Neural crest cell (in vitro differentiated cells): ENCODE data around the gene TMPRSS11D. TPM values are rescaled to one million over a fixed set of nuclear protein-coding genes. Genes with fewer than 3 reads are reported as not detected.

ENCODE experiments used
- DNase-seq: peaks from one replicate; pipeline ENCODE4 v3.0.0; 2021; ENCODE audit warnings: low read depth, mixed read lengths, low spot score
- H3K27ac Mint-ChIP-seq: one replicate; pipeline ENCODE4 v1.8.0; 2021; ENCODE audit warnings: mild to moderate bottlenecking, mixed read lengths; ENCODE audit not compliant: unreplicated experiment
- H3K27me3 Mint-ChIP-seq: 2 replicates; pipeline ENCODE4 v1.8.0; 2021; ENCODE audit warnings: low read depth, mild to moderate bottlenecking, mixed read lengths
- H3K36me3 Mint-ChIP-seq: 2 replicates; pipeline ENCODE4 v1.8.0; 2021; ENCODE audit warnings: low read depth, mild to moderate bottlenecking, mixed read lengths
- H3K4me1 Mint-ChIP-seq: 2 replicates; pipeline ENCODE4 v1.8.0; 2021; ENCODE audit warnings: mixed read lengths
- H3K4me3 Mint-ChIP-seq: one replicate; pipeline ENCODE4 v1.8.0; 2021; ENCODE audit warnings: mild to moderate bottlenecking, mixed read lengths
- H3K9me3 Mint-ChIP-seq: 2 replicates; pipeline ENCODE4 v1.8.0; 2021; ENCODE audit warnings: mixed read lengths
- CTCF ChIP-seq: fragments of 200-600 bp; sonication (generic); conservative IDR thresholded peaks from 2 replicates; pipeline ENCODE4 v1.5.0; 2021; ENCODE audit warnings: antibody characterized with exemption, mild to moderate bottlenecking
- total RNA-seq: library from RNA; stranded (reverse); gene quantifications from 2 replicates; pipeline ENCODE4 v1.2.1, GENCODE V29; 2021

Gene TMPRSS11D
- total RNA-seq, 1 donor from 2014 or later = not detected

- no peak for TF ChIP-seq CTCF
- no peaks in the 10 kb centered on the region for H3K27me3 Mint-ChIP-seq
- no peak overlapping the region for H3K27ac Mint-ChIP-seq
- peaks cover 8% of the 10 kb centered on the region for H3K9me3 Mint-ChIP-seq
- DNase-seq = no peak
- no peaks in the 10 kb centered on the region for H3K36me3 Mint-ChIP-seq
- H3K4me3 Mint-ChIP-seq = no peak overlapping the region
- peaks cover 5% of the 10 kb centered on the region for H3K4me1 Mint-ChIP-seq
Observed at GRCh38 chr4:67927251-67927650, 43.4 kb upstream of the TMPRSS11D start.

- Mint-ChIP-seq H3K27ac (no peak overlapping the region), H3K4me1 (peaks cover 9% of the 10 kb centered on the region), H3K4me3 (no peak overlapping the region), H3K9me3 (peaks cover 8% of the 10 kb centered on the region), H3K27me3 (no peaks in the 10 kb centered on the region), H3K36me3 (no peaks in the 10 kb centered on the region)
- no peak for DNase-seq
- no peak for TF ChIP-seq CTCF
Observed at GRCh38 chr4:67926485-67926884, 42.7 kb upstream of the TMPRSS11D start.

GRCh38 chr4:67922697-67923096 is 38.9 kb upstream of the TMPRSS11D start:
- Mint-ChIP-seq H3K36me3 (no peaks in the 10 kb centered on the region), H3K4me3 (no peak overlapping the region), H3K27me3 (no peaks in the 10 kb centered on the region), H3K4me1 (peaks cover 9% of the 10 kb centered on the region), H3K9me3 (peaks cover 7% of the 10 kb centered on the region), H3K27ac (no peak overlapping the region)
- no peak for DNase-seq
- no peak for TF ChIP-seq CTCF

GRCh38 chr4:67918428-67918827 is 34.6 kb upstream of the TMPRSS11D start:
- Mint-ChIP-seq H3K9me3 (peaks cover 3% of the 10 kb centered on the region), H3K36me3 (no peaks in the 10 kb centered on the region), H3K4me3 (no peak overlapping the region), H3K4me1 (peaks cover 9% of the 10 kb centered on the region), H3K27ac (no peak overlapping the region), H3K27me3 (no peaks in the 10 kb centered on the region)
- no peak for DNase-seq
- peak; percentile 60 for TF ChIP-seq CTCF

DNA sequence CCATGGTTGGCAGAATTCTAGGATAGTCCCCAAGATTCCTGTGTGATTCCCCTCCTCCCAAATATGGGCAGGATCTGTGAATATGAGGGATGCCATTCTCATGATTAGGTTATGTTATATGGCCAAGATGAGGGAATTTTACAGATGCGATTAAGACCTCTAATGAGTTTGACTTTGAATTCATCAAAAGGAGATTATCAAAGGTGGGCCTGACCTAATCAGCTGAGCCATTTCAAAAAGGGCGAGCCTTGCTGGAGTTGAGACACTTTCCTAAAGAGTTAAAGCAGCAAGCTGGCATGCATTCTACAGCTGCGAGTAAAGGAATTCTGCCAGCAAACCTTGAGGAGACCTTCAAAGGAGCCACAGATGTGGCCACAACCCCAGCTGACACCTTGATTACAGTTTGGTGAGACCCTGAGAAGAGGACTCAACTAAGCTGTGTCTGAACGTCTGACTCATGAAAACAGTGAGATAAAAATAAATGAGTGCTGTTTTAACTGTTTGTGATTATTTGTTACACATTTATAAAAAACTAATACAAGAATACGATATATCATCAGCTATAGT is 31.7 kb upstream of the TMPRSS11D start:
- no peak overlapping the region for H3K27ac Mint-ChIP-seq
- H3K36me3 Mint-ChIP-seq = no peaks in the 10 kb centered on the region
- no peaks in the 10 kb centered on the region for H3K4me1 Mint-ChIP-seq
- no peak for TF ChIP-seq CTCF
- peaks cover 3% of the 10 kb centered on the region for H3K9me3 Mint-ChIP-seq
- no peak overlapping the region for H3K4me3 Mint-ChIP-seq
- no peaks in the 10 kb centered on the region for H3K27me3 Mint-ChIP-seq
- DNase-seq = no peak
